DND-41 (cell line): Measurements from ENCODE around the gene GLMP.

Source experiments
- CTCF ChIP-seq: IDR thresholded peaks from 2 replicates; pipeline ENCODE4 v1.5.1; 2012; ENCODE audit warnings: borderline replicate concordance, low read length, moderate library complexity, mild to moderate bottlenecking; ENCODE audit not compliant: poor library complexity, severe bottlenecking; ENCODE audit errors: extremely low read depth
- EZH2 ChIP-seq: IDR thresholded peaks from 3 replicates; pipeline ENCODE4 v1.6.1; 2012; ENCODE audit warnings: borderline replicate concordance, low read depth, mild to moderate bottlenecking, moderate library complexity, low read length, inconsistent platforms; ENCODE audit not compliant: severe bottlenecking

DNA sequence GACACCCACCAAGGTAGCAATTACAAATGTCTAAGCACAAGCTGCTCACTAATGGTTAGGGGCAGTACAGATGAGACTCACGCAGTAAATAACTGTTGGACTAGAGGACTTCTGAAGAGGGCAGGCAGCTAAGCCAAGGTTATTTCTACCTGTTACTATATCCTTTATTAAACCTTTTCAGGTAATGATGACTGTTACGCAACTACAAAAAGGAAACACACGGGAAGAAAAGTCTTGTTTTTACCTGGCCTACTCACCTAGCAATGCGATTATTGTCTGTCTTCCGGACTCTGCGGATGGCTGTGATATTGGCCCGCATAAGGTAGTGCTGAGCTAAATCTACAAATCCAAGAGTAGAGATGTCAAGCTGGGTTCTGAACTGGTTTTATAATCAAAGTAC is 21.4 kb upstream of the GLMP start:
- TF ChIP-seq CTCF (no peak), EZH2 (no peak)
